ENCODE results near the gene MRPL1.
"Not testable (repeated sequence)": the region's sequence is repeated elsewhere in the genome, so short reads cannot be mapped to it uniquely, and the experiment has no call there.

MRPL1 gene

GRCh38 chr4:77982900-77983540 is 120.4 kb downstream of the MRPL1 start:
- DNase-seq (ENCODE audit: low read depth), result not testable (repeated sequence)

- DNase-seq (ENCODE audit: low read depth), result not testable (repeated sequence)
Measured at GRCh38 chr4:77983612-77984311, 121.1 kb downstream of the MRPL1 start.

DNA sequence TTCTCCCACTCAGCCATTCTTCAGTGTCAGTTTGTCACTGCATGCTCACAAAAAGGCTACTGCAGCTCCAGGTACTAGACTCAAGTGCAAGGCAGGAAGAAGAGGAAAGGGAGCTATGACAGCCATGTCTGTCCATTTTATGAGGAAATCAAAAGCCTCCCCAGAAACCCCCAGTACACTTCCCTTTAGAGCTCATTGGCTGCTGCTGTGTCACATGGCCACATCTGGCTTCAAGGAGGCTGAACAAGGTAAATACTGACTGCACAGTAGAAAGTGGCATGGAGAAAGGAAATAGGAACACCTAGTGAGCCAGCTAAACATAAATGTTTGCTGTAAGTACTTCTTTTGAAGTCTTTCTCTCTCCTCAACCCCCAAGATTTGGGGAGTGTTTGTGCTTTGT is 127.3 kb downstream of the MRPL1 start:
- DNase-seq (ENCODE audit: low read depth), result no peak

- DNase-seq (ENCODE audit: low read depth), result peak; percentile 16
Measured at GRCh38 chr4:77990456-77990855, 127.8 kb downstream of the MRPL1 start.

GRCh38 chr4:77990904-77991358 is 128.3 kb downstream of the MRPL1 start:
- no peak for DNase-seq (ENCODE audit: low read depth)

DNA sequence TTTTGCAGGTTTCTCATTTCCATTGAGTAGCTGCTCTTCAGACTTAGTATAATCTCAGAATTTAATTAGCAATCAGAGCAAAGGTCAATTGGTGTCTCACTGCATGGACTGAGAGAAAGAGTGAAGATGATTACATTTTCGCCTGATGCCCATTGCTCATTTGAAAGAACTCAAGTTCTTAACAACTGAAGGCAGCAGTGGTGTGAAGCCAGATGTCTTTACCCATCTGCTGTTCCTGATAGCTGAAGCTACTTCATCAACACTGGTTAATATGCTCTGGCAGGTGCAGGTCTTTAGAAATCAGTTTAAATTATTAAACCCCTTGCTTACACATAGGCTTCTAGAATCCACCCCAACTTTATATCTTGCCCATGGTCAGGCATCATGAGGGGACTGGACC is 130.0 kb downstream of the MRPL1 start:
- DNase-seq (ENCODE audit: low read depth), result no peak

GRCh38 chr4:77994194-77994721 is 131.6 kb downstream of the MRPL1 start:
- peak; percentile 79 for DNase-seq (ENCODE audit: low read depth)

DNA sequence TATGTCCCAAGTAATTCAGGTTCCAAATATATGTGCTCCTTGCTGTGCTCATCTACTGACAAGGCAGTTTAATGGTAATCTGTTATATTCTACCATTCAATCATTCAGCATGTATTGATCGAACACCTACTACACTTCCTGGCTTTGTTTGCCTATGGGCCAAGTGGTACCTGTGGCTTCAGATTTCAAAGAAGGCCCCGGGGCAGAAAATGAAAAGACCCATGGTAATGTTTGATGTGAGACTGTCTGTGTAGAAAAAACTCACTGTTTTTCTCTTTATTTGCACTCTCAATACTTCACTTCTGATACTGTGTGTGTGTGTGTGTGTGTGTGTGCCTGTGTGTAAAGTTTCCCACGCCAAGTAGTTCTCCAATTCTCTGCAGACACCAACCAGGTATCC is 133.4 kb downstream of the MRPL1 start:
- no peak for DNase-seq (ENCODE audit: low read depth)

DNA sequence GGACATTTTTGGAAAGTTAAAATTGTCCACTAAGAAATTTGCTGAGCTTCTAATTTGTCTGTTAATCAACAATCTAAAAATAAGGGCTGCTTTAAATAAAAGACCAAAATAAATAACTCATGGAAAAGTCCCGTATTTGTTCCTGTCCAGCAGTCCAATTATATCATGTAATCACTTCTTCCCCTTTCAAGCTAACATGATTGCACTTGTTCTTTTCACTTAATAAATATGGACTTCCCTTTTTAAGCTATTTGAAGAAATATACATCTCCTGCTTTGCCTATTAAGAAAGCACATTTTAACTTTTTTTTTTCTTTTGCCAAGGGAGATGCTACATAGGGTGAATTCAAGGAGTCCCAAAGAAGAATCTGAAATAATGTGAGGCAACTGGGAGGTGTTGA is 138.9 kb downstream of the MRPL1 start:
- no peak for DNase-seq (ENCODE audit: low read depth)

DNA sequence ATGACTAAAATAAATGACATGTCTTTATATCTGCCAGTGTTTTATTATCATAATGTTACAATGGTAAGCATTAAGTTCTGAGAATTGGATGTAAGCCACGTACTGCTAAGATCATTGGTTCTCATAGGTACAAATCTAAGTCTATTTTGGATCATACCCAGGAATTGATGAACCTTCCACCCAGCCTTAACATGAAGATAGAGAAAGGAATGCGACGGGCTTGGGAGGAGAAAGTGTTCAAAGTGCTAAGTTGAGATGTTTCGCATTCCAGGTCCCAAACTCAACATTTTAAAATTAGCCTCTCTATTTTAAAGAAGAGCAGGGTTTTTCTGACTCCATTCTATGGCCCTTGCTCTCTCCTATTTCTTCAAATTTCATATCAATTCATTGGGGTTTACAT is 139.6 kb downstream of the MRPL1 start:
- DNase-seq (ENCODE audit: low read depth), result peak; percentile 65
